Fibroblast of lung (primary cell): ENCODE results near the gene KIF1A.

ENCODE experiments used
- CTCF ChIP-seq, 2 donors: IDR thresholded peaks in 1 of 2; conservative IDR thresholded peaks in 1 of 2; 1 replicate in 1 of 2; 2 replicates in 1 of 2; pipeline ENCODE4 v1.5.1; 2011 to 2012; ENCODE audit warnings: low read length in 2 of 2, control low read depth in 1 of 2, inconsistent platforms in 1 of 2, low read depth in 1 of 2, mild to moderate bottlenecking in 1 of 2
- EZH2 ChIP-seq: IDR thresholded peaks from 2 replicates; pipeline ENCODE4 v1.5.1; 2012; ENCODE audit warnings: low read length, control low read depth, mild to moderate bottlenecking; ENCODE audit errors: missing control alignments

GRCh38 chr2:240812721-240813120 is 7.3 kb downstream of the KIF1A start:
- no peak for TF ChIP-seq CTCF (conservative IDR thresholded peaks at IDR 0.05 in 1 of 2, IDR thresholded peaks at IDR 0.05 in 1 of 2; ENCODE audit: low read depth in 1 of 2, low read length in 2 of 2)
- no peak for TF ChIP-seq EZH2
